ENCODE data around the gene SPPL2B.

DNA sequence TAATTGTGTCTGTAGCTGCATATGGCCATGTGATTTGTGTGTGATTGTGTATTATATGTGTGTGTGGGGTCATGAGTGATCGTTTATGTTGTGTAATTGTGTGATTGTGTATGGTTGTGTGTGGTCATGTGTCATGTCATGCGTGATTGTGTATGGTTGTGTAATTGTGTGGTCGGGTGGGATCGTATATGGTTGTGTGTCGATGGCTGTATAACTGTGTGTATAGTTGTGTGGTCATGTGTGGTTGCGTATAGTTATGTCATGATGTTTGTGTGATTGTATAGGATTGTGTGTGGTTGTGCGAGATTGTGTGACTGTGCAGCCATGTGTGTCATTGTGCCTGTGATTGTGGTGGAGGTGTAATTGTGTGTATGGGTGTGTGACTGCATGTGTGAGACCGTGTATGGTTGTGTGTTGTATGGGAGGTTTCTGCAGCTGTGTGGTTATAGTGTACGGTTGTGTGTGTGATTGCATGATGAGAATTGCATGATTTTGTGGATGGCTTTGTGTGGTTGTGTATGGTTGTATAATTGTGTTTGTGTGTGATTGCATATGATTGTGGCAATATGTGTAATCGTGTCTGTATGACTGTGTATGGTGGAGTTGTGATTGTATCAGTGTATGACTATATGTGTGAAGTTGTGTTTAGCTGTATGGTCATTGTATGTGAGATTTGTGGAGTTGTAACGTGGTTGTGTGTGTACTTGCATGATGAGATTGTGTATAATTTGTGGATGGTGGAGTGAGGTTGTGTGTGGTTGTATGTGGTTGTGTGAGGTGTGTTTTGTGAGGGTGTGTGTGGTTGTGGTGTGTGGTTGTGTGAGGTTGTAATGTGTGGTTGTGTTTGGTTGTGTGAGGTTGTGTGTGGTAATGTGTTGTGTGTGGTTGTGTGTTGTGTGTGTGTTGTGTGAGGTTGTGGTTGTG lies 33.8 kb downstream of the SPPL2B start:
- TF ChIP-seq POLR2AphosphoS5 (IDR thresholded peaks at IDR 0.05; ENCODE audit: insufficient read depth in 1 of 2, low read depth in 1 of 2), result no peak
- TF ChIP-seq, protein P1, sequence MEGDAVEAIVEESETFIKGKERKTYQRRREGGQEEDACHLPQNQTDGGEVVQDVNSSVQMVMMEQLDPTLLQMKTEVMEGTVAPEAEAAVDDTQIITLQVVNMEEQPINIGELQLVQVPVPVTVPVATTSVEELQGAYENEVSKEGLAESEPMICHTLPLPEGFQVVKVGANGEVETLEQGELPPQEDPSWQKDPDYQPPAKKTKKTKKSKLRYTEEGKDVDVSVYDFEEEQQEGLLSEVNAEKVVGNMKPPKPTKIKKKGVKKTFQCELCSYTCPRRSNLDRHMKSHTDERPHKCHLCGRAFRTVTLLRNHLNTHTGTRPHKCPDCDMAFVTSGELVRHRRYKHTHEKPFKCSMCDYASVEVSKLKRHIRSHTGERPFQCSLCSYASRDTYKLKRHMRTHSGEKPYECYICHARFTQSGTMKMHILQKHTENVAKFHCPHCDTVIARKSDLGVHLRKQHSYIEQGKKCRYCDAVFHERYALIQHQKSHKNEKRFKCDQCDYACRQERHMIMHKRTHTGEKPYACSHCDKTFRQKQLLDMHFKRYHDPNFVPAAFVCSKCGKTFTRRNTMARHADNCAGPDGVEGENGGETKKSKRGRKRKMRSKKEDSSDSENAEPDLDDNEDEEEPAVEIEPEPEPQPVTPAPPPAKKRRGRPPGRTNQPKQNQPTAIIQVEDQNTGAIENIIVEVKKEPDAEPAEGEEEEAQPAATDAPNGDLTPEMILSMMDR (IDR thresholded peaks at IDR 0.05), result no peak
